ENCODE measurements around the gene NF1. TPM values are rescaled to one million over a fixed set of nuclear protein-coding genes. Genes with fewer than 3 reads are reported as not detected.
A peak's percentile ranks its signal among the peaks of the same experiment; 100 is the strongest.
"Not testable (repeated sequence)": the region's sequence is repeated elsewhere in the genome, so short reads cannot be mapped to it uniquely, and the experiment has no call there.

NF1 gene
- polyA plus RNA-seq, 3 donors = 1.2 to 7.4 (median 2.1) TPM

DNA sequence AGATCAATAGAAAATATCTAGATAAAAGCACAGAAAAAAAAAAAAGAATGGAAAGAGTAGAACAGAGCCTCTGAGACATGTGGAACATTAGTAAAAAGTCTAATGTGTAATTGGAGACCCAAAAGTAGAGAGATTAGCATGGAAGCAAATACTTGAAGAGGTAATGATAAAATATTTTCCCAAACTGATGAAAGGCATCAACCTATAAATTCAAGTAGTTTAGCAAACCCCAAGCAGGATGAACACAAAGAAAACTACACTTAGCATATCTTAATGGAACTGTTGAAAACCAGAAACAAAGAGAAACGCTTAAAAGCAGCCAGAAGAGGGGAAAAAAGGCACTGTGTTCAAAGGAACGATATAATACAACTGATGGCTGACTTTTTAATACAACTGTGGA lies 16.4 kb downstream of the NF1 start:
- Histone ChIP-seq H3K36me3 (replicated peaks in 1 of 2; ENCODE audit: control insufficient read depth in 1 of 2, insufficient read depth in 2 of 2, low read length in 2 of 2) (no peaks in the 10 kb centered on the region), H3K27ac (ENCODE audit: low read depth in 1 of 2, low read length in 2 of 2) (no peak overlapping the region), H3K9ac (ENCODE audit: insufficient read depth, low read length, poor library complexity, severe bottlenecking) (no peak overlapping the region), H3K9me3 (replicated peaks in 1 of 2; ENCODE audit: control insufficient read depth in 1 of 2, insufficient read depth in 1 of 2, low read length in 2 of 2) (no peaks in the 10 kb centered on the region), H3K4me2 (replicated peaks; ENCODE audit: extremely low read depth, low read length, poor library complexity, severe bottlenecking) (no peak overlapping the region), H3K27me3 (ENCODE audit: control insufficient read depth in 2 of 2, insufficient read depth in 2 of 2, low read length in 2 of 2) (no peaks in the 10 kb centered on the region), H3K79me2 (ENCODE audit: insufficient read depth, low read length) (peaks cover 20% of the 10 kb centered on the region), H2AFZ (ENCODE audit: insufficient read depth, low read depth, low read length, poor library complexity, severe bottlenecking) (no peak overlapping the region), H3K4me3 (replicated peaks in 1 of 3; ENCODE audit: low read depth in 2 of 3, low read length in 3 of 3) (no peak overlapping the region), H3K4me1 (ENCODE audit: control insufficient read depth in 1 of 2, insufficient read depth in 2 of 2, low read length in 2 of 2) (no peaks in the 10 kb centered on the region), H4K20me1 (ENCODE audit: insufficient read depth, low read length) (peaks cover 7% of the 10 kb centered on the region)
- Mint-ChIP-seq H3K4me3 (no peak overlapping the region), H3K4me1 (peaks cover 11% of the 10 kb centered on the region), H3K27ac (no peak overlapping the region), H3K27me3 (ENCODE audit: low read depth in 3 of 3) (no peaks in the 10 kb centered on the region), H3K36me3 (peaks cover 16 to 17% of the 10 kb centered on the region in 2 donors), H3K9me3 (no peaks in the 10 kb centered on the region)
- DNase-seq = no peak
- TF ChIP-seq, protein P1, sequence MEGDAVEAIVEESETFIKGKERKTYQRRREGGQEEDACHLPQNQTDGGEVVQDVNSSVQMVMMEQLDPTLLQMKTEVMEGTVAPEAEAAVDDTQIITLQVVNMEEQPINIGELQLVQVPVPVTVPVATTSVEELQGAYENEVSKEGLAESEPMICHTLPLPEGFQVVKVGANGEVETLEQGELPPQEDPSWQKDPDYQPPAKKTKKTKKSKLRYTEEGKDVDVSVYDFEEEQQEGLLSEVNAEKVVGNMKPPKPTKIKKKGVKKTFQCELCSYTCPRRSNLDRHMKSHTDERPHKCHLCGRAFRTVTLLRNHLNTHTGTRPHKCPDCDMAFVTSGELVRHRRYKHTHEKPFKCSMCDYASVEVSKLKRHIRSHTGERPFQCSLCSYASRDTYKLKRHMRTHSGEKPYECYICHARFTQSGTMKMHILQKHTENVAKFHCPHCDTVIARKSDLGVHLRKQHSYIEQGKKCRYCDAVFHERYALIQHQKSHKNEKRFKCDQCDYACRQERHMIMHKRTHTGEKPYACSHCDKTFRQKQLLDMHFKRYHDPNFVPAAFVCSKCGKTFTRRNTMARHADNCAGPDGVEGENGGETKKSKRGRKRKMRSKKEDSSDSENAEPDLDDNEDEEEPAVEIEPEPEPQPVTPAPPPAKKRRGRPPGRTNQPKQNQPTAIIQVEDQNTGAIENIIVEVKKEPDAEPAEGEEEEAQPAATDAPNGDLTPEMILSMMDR (IDR thresholded peaks at IDR 0.05) = no peak
- no CpG with 5 or more reads among the region's 2 CpGs for WGBS (ENCODE audit: insufficient coverage)
- intact Hi-C loops (cut with micrococcal nuclease) = no loop called here

DNA sequence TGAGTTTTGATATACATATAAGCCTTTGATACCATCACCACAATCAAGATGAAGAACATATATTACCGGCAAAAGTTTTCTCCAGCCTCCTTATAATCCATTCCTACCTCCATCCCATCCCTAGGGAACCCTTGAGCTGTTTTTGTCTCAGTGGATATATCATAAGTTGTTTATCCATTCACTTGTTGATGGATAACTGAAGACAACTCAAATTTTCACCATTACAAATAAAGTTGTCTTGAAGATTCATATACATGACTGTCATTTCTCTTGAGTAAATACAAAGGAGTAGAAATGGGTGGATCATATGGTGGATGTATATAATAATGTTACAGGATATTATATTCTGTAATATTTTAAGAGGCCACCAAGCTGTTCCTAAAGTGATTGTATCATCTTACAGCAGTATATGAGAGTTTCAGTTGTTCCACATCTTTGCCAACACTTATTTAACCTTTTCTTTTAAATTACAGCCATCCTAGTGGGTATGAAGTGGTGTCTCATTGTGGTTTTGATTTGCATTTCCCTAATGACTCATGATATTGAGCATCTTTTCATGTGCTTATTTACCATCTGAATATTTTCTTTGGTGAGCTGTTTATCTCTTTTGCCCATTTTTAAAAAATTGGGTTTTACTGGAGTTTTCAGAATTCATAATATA lies 17.4 kb downstream of the NF1 start:
- no peak overlapping the region for H3K9ac ChIP-seq (ENCODE audit: insufficient read depth, low read length, poor library complexity, severe bottlenecking)
- H3K27me3 ChIP-seq (ENCODE audit: control insufficient read depth in 2 of 2, insufficient read depth in 2 of 2, low read length in 2 of 2) = no peaks in the 10 kb centered on the region
- Mint-ChIP-seq H3K4me1 (peaks cover 11% of the 10 kb centered on the region), H3K9me3 (no peaks in the 10 kb centered on the region), H3K27ac (peak overlapping the region in 1 of 7 donors; percentile 23), H3K36me3 (peaks cover 14 to 17% of the 10 kb centered on the region in 2 donors), H3K27me3 (ENCODE audit: low read depth in 3 of 3) (no peaks in the 10 kb centered on the region), H3K4me3 (no peak overlapping the region)
- WGBS (ENCODE audit: insufficient coverage) = no CpG with 5 or more reads among the region's 1 CpG
- intact Hi-C loops (cut with micrococcal nuclease) = no loop called here
- TF ChIP-seq, protein P1 (IDR thresholded peaks at IDR 0.05) = no peak
- no peak overlapping the region for H3K27ac ChIP-seq (ENCODE audit: low read depth in 1 of 2, low read length in 2 of 2)
- H3K4me1 ChIP-seq (ENCODE audit: control insufficient read depth in 1 of 2, insufficient read depth in 2 of 2, low read length in 2 of 2) = no peaks in the 10 kb centered on the region
- peaks cover 16% of the 10 kb centered on the region for H3K79me2 ChIP-seq (ENCODE audit: insufficient read depth, low read length)
- no peaks in the 10 kb centered on the region for H3K9me3 ChIP-seq (replicated peaks in 1 of 2; ENCODE audit: control insufficient read depth in 1 of 2, insufficient read depth in 1 of 2, low read length in 2 of 2)
- no peaks in the 10 kb centered on the region for H4K20me1 ChIP-seq (ENCODE audit: insufficient read depth, low read length)
- no peak overlapping the region for H3K4me2 ChIP-seq (replicated peaks; ENCODE audit: extremely low read depth, low read length, poor library complexity, severe bottlenecking)
- H3K36me3 ChIP-seq (replicated peaks in 1 of 2; ENCODE audit: control insufficient read depth in 1 of 2, insufficient read depth in 2 of 2, low read length in 2 of 2) = no peaks in the 10 kb centered on the region
- H3K4me3 ChIP-seq (replicated peaks in 1 of 3; ENCODE audit: low read depth in 2 of 3, low read length in 3 of 3) = no peak overlapping the region
- peak in 1 of 3 donors; percentile 20 for DNase-seq
- H2AFZ ChIP-seq (ENCODE audit: insufficient read depth, low read depth, low read length, poor library complexity, severe bottlenecking) = no peak overlapping the region

DNA sequence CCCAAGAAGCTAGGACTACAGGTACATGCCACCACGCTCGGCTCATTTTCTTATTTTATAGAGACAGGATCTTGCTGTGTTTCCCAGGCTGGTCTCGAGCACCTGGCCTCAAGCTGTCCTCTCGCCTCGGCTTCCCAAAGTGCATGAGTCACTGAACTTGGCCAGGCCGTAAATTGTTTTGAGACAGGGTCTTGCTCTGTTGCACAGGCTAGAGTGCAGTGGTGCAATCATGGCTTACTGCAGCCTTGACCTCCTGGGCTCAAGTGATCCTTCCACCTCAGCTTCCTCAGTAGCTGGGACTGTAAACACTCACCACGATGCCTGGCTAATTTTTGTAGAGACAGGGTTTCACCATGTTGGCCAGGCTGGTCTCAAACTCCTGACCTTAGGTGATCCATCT lies 18.6 kb downstream of the NF1 start:
- not testable (repeated sequence) for H3K27me3 Mint-ChIP-seq (ENCODE audit: low read depth in 3 of 3); H3K79me2 ChIP-seq (ENCODE audit: insufficient read depth, low read length)
- 79% methylated on average over 7 of the region's 7 CpGs for WGBS (ENCODE audit: insufficient coverage)

More for the DNA sequence above, 18.6 kb downstream of the NF1 start:
- peaks cover 12 to 17% of the 10 kb centered on the region in 2 donors for H3K36me3 Mint-ChIP-seq
- H3K9me3 ChIP-seq (replicated peaks in 1 of 2; ENCODE audit: control insufficient read depth in 1 of 2, insufficient read depth in 1 of 2, low read length in 2 of 2); H4K20me1 ChIP-seq (ENCODE audit: insufficient read depth, low read length); H3K4me3 Mint-ChIP-seq; H3K4me1 ChIP-seq (ENCODE audit: control insufficient read depth in 1 of 2, insufficient read depth in 2 of 2, low read length in 2 of 2); H3K9me3 Mint-ChIP-seq; H3K9ac ChIP-seq (ENCODE audit: insufficient read depth, low read length, poor library complexity, severe bottlenecking); H3K27ac ChIP-seq (ENCODE audit: low read depth in 1 of 2, low read length in 2 of 2); DNase-seq; intact Hi-C loops (cut with micrococcal nuclease); H3K4me3 ChIP-seq (replicated peaks in 1 of 3; ENCODE audit: low read depth in 2 of 3, low read length in 3 of 3); H3K4me2 ChIP-seq (replicated peaks; ENCODE audit: extremely low read depth, low read length, poor library complexity, severe bottlenecking); H3K36me3 ChIP-seq (replicated peaks in 1 of 2; ENCODE audit: control insufficient read depth in 1 of 2, insufficient read depth in 2 of 2, low read length in 2 of 2); H3K27me3 ChIP-seq (ENCODE audit: control insufficient read depth in 2 of 2, insufficient read depth in 2 of 2, low read length in 2 of 2); H2AFZ ChIP-seq (ENCODE audit: insufficient read depth, low read depth, low read length, poor library complexity, severe bottlenecking): not testable (repeated sequence)
- H3K4me1 Mint-ChIP-seq = peaks cover 11% of the 10 kb centered on the region
- peak overlapping the region in 1 of 7 donors; percentile 27 for H3K27ac Mint-ChIP-seq
